Left lobe of liver (tissue), 2 donors: ENCODE results near the gene LPCAT3. TPM values are rescaled to one million over a fixed set of nuclear protein-coding genes. Genes with fewer than 3 reads are reported as not detected.
"Not testable (repeated sequence)": the region's sequence is repeated elsewhere in the genome, so short reads cannot be mapped to it uniquely, and the experiment has no call there.

Source experiments
- ATAC-seq: fragments of 200-7000 bp; cut with Tn5 transposase; one replicate; pipeline ENCODE4 v1.9.1; 2020; ENCODE audit warnings: mild to moderate bottlenecking, moderate library complexity
- DNase-seq: peaks from one replicate; pipeline ENCODE4 v3.0.0-alpha.2; 2020; ENCODE audit warnings: low spot score
- total RNA-seq: library from RNA; stranded (reverse); gene quantifications from one replicate; pipeline ENCODE4 v1.2.1, GENCODE V29; 2021
- donor health status: DM: no; HTN: no; CAD: no; lungs with moderate emphysema.
- donor health status: DM: no; HTN: yes; CAD: no.

The LPCAT3 gene
- 54.3 TPM for total RNA-seq

GRCh38 chr12:7018350-7019042, at the start of gene LPCAT3:
LPCAT3 (minus strand) TSS chr12:7018476; CDS start chr12:7018424, 52 bp downstream.
- peak; percentile 91 for ATAC-seq
- DNase-seq, result peak; percentile 99

GRCh38 chr12:7067096-7067495, 48.8 kb upstream of the LPCAT3 start:
- ATAC-seq (no peak), DNase-seq (no peak)

GRCh38 chr12:7066596-7066995, 48.3 kb upstream of the LPCAT3 start:
- ATAC-seq, result no peak

GRCh38 chr12:7065073-7065623, 46.9 kb upstream of the LPCAT3 start:
- DNase-seq (no peak), ATAC-seq (no peak)

More at GRCh38 chr12:7066596-7066995, 48.3 kb upstream of the LPCAT3 start:
- no peak for DNase-seq

GRCh38 chr12:7064516-7064915, 46.2 kb upstream of the LPCAT3 start:
- DNase-seq (no peak), ATAC-seq (no peak)

- ATAC-seq (peak; percentile 52), DNase-seq (peak; percentile 86)
Observed at GRCh38 chr12:7061596-7061995, 43.3 kb upstream of the LPCAT3 start.

- no peak for DNase-seq
Observed at GRCh38 chr12:7061138-7061537, 42.9 kb upstream of the LPCAT3 start.

GRCh38 chr12:7060353-7060954, 42.2 kb upstream of the LPCAT3 start, which contains the start of gene C1S:
C1S (plus strand) TSS chr12:7060718; CDS start chr12:7061913, 1,195 bp downstream.
- DNase-seq (peak; percentile 87), ATAC-seq (peak; percentile 85)

More at GRCh38 chr12:7061138-7061537, 42.9 kb upstream of the LPCAT3 start:
- ATAC-seq, result no peak

- peak; percentile 58 for ATAC-seq
- peak; percentile 69 for DNase-seq
Observed at GRCh38 chr12:7059780-7060179, 41.5 kb upstream of the LPCAT3 start.

- ATAC-seq, result no peak
Observed at GRCh38 chr12:7058850-7059395, 40.6 kb upstream of the LPCAT3 start.

GRCh38 chr12:7058163-7058845, 40.0 kb upstream of the LPCAT3 start:
- no peak for DNase-seq
- no peak for ATAC-seq

More at GRCh38 chr12:7058850-7059395, 40.6 kb upstream of the LPCAT3 start:
- no peak for DNase-seq

- DNase-seq, ATAC-seq: not testable (repeated sequence)
Observed at GRCh38 chr12:7055736-7056135, 37.5 kb upstream of the LPCAT3 start.

- no peak for ATAC-seq
Observed at GRCh38 chr12:7054925-7055324, 36.6 kb upstream of the LPCAT3 start.

GRCh38 chr12:7049973-7050372, 31.7 kb upstream of the LPCAT3 start:
- not testable (repeated sequence) for DNase-seq, ATAC-seq

More at GRCh38 chr12:7054925-7055324, 36.6 kb upstream of the LPCAT3 start:
- no peak for DNase-seq

GRCh38 chr12:7049445-7049951, 31.2 kb upstream of the LPCAT3 start:
- ATAC-seq, DNase-seq: not testable (repeated sequence)

- DNase-seq (no peak), ATAC-seq (peak; percentile 38)
Observed at GRCh38 chr12:7047306-7047705, 29.0 kb upstream of the LPCAT3 start.

GRCh38 chr12:7046383-7047105, 28.3 kb upstream of the LPCAT3 start:
- ATAC-seq, result no peak

GRCh38 chr12:7045913-7046312, 27.6 kb upstream of the LPCAT3 start:
- no peak for ATAC-seq

More at GRCh38 chr12:7046383-7047105, 28.3 kb upstream of the LPCAT3 start:
- DNase-seq, result no peak

GRCh38 chr12:7042842-7043241, 24.6 kb upstream of the LPCAT3 start:
- ATAC-seq (peak; percentile 88), DNase-seq (no peak)

More at GRCh38 chr12:7045913-7046312, 27.6 kb upstream of the LPCAT3 start:
- DNase-seq, result no peak

- DNase-seq (no peak), ATAC-seq (no peak)
Observed at GRCh38 chr12:7039403-7039802, 21.1 kb upstream of the LPCAT3 start.
